ENCODE results near the gene HNF4A.

The HNF4A gene

DNA sequence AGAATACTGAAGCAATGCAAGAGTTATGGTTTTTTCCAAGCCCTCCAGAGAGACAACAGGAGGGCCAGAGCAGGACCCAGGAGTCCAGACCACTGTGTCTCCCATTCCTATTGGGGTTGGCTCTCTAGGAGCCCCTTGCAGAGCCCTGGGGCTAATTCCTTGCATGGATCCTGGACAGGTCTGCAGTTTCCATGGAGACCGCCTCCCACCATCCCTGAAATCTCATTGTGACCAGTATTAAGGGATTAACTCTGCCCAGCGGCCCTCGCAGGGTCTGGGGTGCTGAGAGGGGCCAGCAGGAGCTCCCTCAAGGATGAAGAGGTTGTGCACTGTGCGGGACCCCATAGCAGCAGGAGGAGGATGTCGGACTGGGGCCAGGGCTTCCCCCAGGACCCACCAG, 34.8 kb downstream of the HNF4A start:
- no peak for DNase-seq (ENCODE audit: extremely low read depth in 1 of 2, low read depth in 1 of 2)

DNA sequence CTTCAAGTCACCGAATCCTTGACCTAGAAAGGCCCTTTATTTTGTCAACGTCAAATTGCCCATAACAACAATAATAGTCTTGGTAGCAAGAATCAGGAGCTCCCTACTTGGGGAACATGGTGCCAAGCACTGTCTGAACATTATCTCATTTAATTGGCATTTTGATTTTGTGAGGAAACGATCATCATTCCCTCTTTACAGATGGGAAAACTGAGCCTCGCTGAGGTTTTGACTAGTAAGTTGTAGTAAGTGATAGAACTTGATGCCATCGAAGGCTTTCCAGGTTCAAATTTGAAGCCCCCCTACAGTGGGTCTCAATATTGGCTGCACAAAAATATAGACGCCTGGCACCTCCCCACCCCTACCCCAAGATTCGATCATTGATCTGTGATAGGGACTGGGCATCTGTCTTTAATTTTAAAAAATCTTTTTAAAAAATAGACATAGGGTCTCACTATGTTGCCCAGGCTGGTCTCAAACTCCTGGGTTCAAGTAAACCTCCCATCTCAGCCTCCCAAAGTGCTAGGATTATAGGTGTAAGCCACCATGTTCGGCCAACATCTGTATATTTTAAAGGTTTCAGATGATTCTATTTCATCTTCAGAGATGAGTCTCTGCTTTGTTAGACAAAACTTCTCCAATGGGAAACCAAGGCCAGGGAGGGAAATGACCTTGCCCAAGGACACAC, 36.7 kb downstream of the HNF4A start:
- no peak for DNase-seq (ENCODE audit: extremely low read depth in 1 of 2, low read depth in 1 of 2)

GRCh38 chr20:44392776-44393607, 37.5 kb downstream of the HNF4A start:
- DNase-seq (ENCODE audit: extremely low read depth in 1 of 2, low read depth in 1 of 2) = no peak

- DNase-seq (ENCODE audit: extremely low read depth in 1 of 2, low read depth in 1 of 2) = no peak
These were observed 38.3 kb downstream of the HNF4A start for GRCh38 chr20:44393608-44394451.

- DNase-seq (ENCODE audit: extremely low read depth in 1 of 2, low read depth in 1 of 2) = no peak
These were observed 38.9 kb downstream of the HNF4A start for GRCh38 chr20:44394452-44394701.

DNA sequence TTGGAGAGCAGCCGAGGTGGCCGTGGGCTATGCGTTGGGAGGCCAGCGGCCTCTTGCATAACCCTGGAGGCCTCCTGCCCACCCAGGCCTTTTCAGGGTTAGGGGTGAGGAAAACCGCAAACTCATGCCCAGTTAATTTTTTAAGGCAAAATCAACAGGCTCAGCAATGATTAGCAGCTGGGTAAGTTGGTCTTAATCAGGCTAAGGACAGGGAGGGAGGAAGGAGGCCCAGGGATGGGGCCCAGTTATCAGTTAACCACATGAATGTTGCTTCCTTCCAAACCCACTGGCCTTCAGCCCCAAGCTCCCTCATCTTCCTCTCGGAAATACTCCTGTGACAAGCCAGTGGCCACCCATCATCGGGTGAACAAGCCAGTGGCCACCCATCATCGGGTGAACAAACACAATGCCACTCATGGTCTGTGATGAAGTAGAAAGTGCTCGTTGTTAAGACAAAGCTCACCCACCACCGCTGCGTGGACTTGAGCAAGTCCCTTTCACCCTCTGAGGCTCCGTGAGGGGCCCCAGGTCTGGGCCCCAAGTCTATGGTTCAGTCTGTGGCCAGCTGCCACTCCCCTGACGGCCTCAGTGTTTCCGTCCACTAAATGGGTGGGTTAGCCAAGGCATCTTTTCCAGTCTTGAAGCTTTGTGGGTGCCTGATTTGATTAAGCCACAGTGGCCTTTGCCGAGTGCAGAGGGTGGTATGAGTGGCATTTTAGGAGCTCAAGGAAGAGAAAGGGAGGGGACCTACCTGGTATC, 39.4 kb downstream of the HNF4A start:
- no peak for DNase-seq (ENCODE audit: extremely low read depth in 1 of 2, low read depth in 1 of 2)

DNA sequence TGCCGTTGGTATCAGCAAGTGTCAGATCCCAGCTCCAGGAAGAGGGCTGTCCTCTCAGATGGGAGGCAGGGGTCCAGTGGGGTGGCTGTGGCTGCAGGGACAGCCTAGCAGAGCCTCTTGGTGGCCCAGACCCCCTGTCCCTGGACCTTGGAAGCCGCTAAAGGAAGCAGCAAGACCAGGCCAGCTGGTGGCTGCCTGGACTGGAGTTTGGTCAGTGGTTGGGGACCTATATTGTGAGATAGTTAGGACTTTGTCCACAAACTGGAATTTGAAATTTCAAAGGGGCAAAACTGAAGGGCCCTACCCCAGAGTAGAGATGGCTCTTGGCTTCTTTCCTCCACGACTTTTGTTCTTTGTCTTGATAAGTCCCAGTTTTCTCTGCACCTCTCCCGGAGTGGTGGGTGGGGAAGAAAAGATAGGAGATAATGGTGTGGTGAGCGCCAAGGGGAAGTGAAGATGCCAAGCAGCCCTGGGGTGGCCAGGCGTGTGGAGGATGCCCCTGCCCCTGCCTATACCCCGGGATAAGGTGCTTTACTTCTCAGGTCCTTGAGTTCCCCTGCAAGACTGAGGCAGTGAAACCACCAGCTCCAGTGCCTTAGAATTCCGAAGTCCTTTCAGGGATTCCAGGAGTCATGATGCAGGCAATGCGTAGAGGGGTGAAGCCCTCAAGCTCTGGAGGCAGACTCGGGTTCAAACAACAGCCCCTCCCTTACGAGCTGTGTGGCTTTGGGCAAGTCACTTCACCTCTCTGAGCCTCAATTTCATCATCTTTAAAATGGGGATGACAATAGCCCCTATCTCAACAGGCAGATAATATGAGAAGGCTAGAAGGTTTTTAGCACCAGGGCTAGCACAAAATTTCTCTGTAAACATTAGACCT, 40.2 kb downstream of the HNF4A start:
- no peak for DNase-seq (ENCODE audit: extremely low read depth in 1 of 2, low read depth in 1 of 2)

DNA sequence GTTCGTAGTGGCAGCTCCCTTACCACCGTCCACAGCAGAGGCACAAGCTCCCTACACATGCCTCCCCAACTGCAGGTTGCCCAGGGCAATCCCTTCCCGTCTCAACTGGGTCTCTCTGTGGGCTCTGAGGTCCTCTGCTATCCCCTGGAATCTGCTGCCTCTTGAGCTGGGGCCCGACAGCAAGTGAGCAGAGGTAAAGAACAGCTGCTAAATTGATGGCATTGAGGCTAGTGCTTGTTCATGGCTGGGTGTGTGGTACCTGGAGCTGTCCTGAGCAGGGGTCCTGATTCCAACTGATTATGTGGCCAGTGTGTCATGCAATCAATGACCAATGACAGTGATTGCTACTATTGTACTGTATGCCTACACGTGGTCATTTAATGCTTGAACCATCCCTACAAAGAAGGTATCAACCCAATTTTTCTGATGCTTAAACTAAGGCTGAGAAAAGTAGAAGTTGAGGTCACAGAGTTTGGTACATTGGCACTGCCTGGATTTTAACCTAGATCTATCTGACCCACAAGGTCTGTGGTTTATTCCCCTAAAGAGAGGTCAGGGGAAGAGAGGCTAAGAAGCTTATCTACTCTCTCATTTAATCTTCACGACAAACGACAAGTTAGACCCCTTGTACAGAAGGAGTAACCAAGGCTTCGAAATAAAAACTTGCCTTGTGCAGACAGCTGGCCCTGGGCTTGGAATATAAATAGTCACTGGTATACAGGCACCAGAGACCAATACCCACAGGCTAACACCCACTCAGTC, 41.1 kb downstream of the HNF4A start:
- DNase-seq (ENCODE audit: extremely low read depth in 1 of 2, low read depth in 1 of 2) = no peak

- DNase-seq (ENCODE audit: extremely low read depth in 1 of 2, low read depth in 1 of 2) = no peak
These were observed 42.8 kb downstream of the HNF4A start for GRCh38 chr20:44398335-44398734.

GRCh38 chr20:44399446-44399845, 43.9 kb downstream of the HNF4A start:
- no peak for DNase-seq (ENCODE audit: extremely low read depth in 1 of 2, low read depth in 1 of 2)

DNA sequence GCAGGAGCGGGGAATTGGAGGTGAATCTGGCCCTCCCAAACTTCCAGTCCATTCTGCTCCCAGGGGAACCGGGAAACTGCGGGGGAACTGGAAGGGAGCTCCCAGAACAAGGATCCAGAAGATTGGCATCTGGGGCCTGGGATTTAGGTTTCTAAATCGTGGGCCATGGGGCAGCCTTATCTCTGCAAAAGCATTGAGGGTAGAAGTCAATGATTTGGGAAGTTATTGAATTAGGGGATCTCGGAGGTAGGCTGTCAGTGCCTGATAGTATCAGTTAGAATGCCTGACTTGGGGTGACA, 45.1 kb downstream of the HNF4A start:
- DNase-seq (ENCODE audit: extremely low read depth in 1 of 2, low read depth in 1 of 2) = no peak

GRCh38 chr20:44400970-44401769, 45.7 kb downstream of the HNF4A start:
- no peak for DNase-seq (ENCODE audit: extremely low read depth in 1 of 2, low read depth in 1 of 2)

DNA sequence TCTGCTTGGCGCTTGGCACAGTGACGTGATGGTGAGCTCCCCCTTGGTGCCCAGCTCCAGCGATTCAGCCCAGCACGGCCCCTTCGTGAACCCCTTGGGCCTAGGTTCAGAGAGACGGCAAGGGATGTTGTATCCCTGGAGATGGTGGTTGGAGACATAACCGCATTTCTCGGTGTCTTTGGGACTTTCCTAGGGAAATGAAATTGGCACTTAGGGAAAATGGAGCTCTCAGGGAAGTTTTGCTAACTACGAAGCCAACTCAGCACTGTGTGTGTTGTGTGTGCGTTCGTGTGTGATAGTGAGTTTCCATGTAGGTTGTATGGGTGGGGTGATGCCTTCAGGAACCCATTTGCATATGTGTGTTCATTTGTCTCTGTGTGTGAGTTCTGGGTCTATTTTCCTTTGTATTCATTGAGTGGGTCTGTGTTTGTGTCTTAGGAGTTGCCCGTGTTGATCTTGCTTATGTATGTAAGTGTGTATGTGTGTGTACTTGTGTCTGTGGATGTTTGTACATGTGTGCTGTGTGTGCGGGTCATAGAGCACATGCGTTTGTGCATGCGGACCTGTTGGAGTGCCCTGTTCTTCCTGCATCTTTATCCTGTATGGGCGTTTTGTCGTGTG, 46.4 kb downstream of the HNF4A start:
- no peak for DNase-seq (ENCODE audit: extremely low read depth in 1 of 2, low read depth in 1 of 2)

GRCh38 chr20:44402391-44403193, 47.1 kb downstream of the HNF4A start:
- no peak for DNase-seq (ENCODE audit: extremely low read depth in 1 of 2, low read depth in 1 of 2)

DNA sequence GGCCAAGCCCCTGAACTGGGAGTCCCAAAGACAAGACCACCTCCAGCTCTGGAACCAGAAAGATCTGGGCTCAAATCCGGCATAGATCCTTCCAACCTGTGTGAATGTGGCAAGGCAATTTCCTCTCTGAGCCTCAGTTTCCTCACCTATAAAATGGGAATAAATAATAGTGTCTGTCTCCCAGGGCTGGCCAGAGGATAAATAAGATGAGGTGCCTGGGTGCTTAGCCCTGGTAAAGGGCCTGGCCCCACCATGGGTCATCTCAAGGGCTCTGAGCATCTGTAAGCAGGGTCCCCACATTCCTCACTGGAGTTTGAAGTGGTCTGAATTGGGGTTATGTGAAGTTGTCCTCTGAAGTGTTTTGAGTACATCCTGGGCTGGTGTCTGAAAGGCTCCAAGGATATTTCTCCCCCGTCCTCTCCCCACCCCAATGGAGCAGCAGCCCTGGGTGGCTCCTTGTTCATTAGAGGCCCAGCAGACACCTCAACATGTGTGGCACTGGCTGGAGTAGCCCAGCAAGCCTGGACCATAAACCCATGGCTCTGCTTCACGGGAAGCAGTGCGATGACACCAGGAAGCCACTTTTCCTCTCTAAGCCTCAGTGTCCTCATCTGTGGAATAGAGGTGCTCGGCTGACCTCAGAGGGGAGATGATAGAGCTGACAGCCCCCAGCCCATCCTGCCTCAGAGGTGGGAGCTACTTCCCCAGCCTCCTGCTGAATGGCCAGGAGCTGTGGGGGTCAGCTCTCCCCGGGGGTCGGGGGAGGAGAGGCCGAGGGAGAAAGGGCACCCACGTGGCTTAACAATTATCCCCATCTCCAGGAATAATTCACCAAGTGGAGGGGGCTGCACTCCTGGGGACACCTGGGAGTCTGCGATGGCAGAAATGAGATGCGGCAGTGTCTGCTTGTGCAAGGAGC, 48.0 kb downstream of the HNF4A start:
- no peak for DNase-seq (ENCODE audit: extremely low read depth in 1 of 2, low read depth in 1 of 2)
